Esophagus muscularis mucosa (tissue), 4 donors: ENCODE measurements around the gene CD2AP. TPM values are rescaled to one million over a fixed set of nuclear protein-coding genes. Genes with fewer than 3 reads are reported as not detected.

Experiments
- DNase-seq: peaks from one replicate; pipeline ENCODE4 v3.0.0-alpha.2; 2017; ENCODE audit errors: extremely low spot score
- H3K27ac ChIP-seq, 4 donors: fragments of 200-600 bp; sonication (generic); replicated peaks in 1 of 4; 1 replicate in 3 of 4; 2 replicates in 1 of 4; pipeline ENCODE4 v1.5.1; 2016 to 2019; ENCODE audit warnings: mild to moderate bottlenecking in 1 of 4
- H3K27me3 ChIP-seq, 4 donors: fragments of 200-600 bp; sonication (generic); one replicate each; pipeline versions ENCODE4 v1.5.1 to v1.6.0; 2016 to 2019
- H3K36me3 ChIP-seq, 4 donors: fragments of 200-600 bp; sonication (generic); one replicate each; pipeline ENCODE4 v1.5.1; 2016 to 2019
- H3K4me1 ChIP-seq, 4 donors: fragments of 200-600 bp; sonication (generic); one replicate each; pipeline ENCODE4 v1.5.1; 2016 to 2019
- H3K4me3 ChIP-seq, 4 donors: fragments of 200-600 bp; sonication (generic); 1 replicate in 2 of 4; 2 replicates in 2 of 4; pipeline ENCODE4 v1.5.1; 2016 to 2019; ENCODE audit warnings: mild to moderate bottlenecking in 4 of 4, moderate library complexity in 1 of 4
- H3K9me3 ChIP-seq, 4 donors: fragments of 200-600 bp; sonication (generic); 1 replicate in 3 of 4; 2 replicates in 1 of 4; pipeline ENCODE4 v1.5.1; 2016 to 2019
- EP300 ChIP-seq: sonication (generic); formaldehyde crosslinking; IDR thresholded peaks from one replicate; pipeline ENCODE4 v1.6.1; 2017; ENCODE audit warnings: antibody characterized with exemption
- POLR2A ChIP-seq: fragments of 450-650 bp; IDR thresholded peaks from one replicate; pipeline ENCODE4 v1.6.1; 2017; ENCODE audit warnings: antibody characterized with exemption, moderate library complexity, mild to moderate bottlenecking, low read depth
- POLR2AphosphoS5 ChIP-seq, 2 donors: sonication (generic); formaldehyde crosslinking; IDR thresholded peaks; one replicate each; pipeline ENCODE4 v1.6.1; 2017; ENCODE audit warnings: antibody characterized with exemption in 2 of 2
- WGBS: methylation state at CpG from one replicate; pipeline ENCODE4 v1.1.5; 2018; 5-methylcytosine and 5-hydroxymethylcytosine counted together
- intact Hi-C: fragments of 100-400 bp; cut with DNase I; formaldehyde crosslinking; loops from one replicate; pipeline ENCODE4 v1.15.1; 2023
- total RNA-seq, 4 donors: library from RNA; depleted of rRNA; stranded (reverse); fragments of >200 nt; gene quantifications; one replicate each; pipeline versions ENCODE4 v1.1.0 to v1.2.1, GENCODE V29; 2016
- TF ChIP-seq, protein P1 (sequence below), 3 experiments: fragments of 200-600 bp in 2 of 3; fragments of 450-650 bp in 1 of 3; sonication (generic) in 2 of 3; IDR thresholded peaks; one replicate each; pipeline ENCODE4 v1.5.1; 2017 to 2019; ENCODE audit warnings: antibody characterized with exemption in 3 of 3, mild to moderate bottlenecking in 2 of 3, moderate library complexity in 1 of 3

Gene CD2AP
- total RNA-seq, 4 donors from 2014 or later = 17.2 to 20.7 (median 20.0) TPM

DNA sequence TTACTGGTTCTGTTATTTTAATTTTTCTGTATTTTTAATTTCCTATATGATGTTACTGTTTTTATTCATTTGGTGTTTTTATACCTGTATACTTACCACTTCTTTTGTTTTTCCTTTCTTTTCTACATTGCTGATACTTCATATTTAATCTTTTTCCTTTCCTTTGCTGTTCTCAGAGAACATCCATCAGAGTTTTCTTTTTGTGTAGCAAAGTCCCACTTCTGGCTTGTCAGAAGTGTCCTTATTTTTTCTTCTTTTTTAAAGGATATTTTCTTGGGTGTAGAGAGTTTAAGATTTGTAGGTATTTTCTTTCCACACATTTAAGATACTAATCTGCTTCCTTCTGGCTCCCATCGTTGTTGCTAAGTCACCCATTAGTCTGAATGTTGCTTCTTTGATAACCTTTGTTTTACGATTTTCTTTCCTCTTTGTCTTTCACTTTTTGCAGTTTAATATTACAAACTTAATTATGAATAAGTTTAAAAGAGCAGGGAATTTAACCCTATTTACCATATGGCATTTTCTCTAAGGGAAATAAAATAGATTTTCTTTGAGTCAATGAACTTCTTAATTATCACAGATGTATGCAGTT is 18.5 kb downstream of the CD2AP start:
- Histone ChIP-seq H3K36me3 (no peaks in the 10 kb centered on the region), H3K4me3 (no peak overlapping the region), H3K9me3 (no peaks in the 10 kb centered on the region), H3K27me3 (no peaks in the 10 kb centered on the region), H3K4me1 (peaks cover 0 to 23% (median 11%) of the 10 kb centered on the region in 4 donors), H3K27ac (no peak overlapping the region)
- no peak for TF ChIP-seq EP300
- TF ChIP-seq POLR2AphosphoS5 (IDR thresholded peaks at IDR 0.05) = no peak
- TF ChIP-seq, protein P1, sequence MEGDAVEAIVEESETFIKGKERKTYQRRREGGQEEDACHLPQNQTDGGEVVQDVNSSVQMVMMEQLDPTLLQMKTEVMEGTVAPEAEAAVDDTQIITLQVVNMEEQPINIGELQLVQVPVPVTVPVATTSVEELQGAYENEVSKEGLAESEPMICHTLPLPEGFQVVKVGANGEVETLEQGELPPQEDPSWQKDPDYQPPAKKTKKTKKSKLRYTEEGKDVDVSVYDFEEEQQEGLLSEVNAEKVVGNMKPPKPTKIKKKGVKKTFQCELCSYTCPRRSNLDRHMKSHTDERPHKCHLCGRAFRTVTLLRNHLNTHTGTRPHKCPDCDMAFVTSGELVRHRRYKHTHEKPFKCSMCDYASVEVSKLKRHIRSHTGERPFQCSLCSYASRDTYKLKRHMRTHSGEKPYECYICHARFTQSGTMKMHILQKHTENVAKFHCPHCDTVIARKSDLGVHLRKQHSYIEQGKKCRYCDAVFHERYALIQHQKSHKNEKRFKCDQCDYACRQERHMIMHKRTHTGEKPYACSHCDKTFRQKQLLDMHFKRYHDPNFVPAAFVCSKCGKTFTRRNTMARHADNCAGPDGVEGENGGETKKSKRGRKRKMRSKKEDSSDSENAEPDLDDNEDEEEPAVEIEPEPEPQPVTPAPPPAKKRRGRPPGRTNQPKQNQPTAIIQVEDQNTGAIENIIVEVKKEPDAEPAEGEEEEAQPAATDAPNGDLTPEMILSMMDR (IDR thresholded peaks at IDR 0.05) = no peak
- no peak for TF ChIP-seq POLR2A
- intact Hi-C loops = no loop called here
- whole genome bisulfite sequencing = 48% methylated on average over 2 of the region's 2 CpGs
- DNase-seq = no peak

DNA sequence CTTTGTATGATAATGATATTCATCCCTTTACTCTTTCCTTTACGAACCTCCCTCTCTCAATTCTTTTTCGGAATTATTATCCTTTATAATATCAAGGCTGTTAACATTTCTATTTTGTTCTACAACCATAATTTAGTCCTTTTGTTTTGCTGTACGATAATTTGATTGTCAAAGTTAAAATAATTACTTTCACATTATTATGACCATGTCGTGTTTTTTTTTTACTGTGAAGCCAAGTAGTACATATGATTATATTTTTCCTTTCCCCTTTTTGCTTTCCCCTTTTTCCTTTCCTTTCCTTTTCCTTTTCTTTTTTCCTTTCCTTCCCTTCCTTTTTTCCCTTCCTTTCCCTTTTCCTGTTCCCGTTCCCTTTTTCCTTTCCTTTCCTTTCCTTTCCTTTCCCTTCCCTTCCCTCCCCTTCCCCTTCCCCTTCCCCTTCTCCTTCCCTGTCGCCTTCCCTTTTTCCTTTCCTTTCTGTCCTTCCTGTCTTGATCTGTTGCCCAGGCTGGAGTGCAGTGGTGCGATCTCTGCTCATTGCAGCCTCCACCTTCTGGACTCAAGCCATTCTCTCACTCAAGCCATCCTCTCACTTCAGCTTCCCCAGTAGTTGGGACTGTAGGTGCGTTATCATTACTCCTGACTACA is 19.5 kb downstream of the CD2AP start:
- 90% methylated on average over 8 of the region's 8 CpGs for WGBS
- no peaks in the 10 kb centered on the region for H3K36me3 ChIP-seq
- H3K9me3 ChIP-seq = no peaks in the 10 kb centered on the region
- DNase-seq = no peak
- TF ChIP-seq, protein P1 (IDR thresholded peaks at IDR 0.05) = no peak
- TF ChIP-seq EP300 = no peak
- TF ChIP-seq POLR2A = no peak
- no peak for TF ChIP-seq POLR2AphosphoS5 (IDR thresholded peaks at IDR 0.05)
- H3K27ac ChIP-seq = no peak overlapping the region
- intact Hi-C loops = no loop called here
- H3K4me1 ChIP-seq = peaks cover 6 to 33% (median 21%) of the 10 kb centered on the region in 4 donors
- H3K27me3 ChIP-seq = no peaks in the 10 kb centered on the region
- H3K4me3 ChIP-seq = no peak overlapping the region

DNA sequence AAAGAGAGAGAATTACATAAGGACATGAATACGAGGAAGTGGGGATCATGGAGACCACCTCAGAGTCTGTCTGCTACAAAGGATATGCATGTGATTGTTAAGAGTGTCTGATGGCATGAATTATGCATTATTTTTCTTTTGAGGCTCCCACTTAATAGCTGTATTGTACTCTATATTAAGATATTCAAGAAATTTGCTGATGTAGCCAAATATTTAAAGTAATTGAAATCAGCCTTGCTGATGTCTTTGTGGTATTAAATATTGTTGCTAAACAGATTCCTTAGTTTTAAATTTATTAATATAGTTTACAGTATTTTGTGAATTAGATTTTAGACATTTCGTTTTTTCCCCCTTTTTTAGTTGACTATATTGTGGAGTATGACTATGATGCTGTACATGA is 25.3 kb downstream of the CD2AP start:
- H3K27ac ChIP-seq = no peak overlapping the region
- no peaks in the 10 kb centered on the region for H3K27me3 ChIP-seq
- no peak for DNase-seq
- TF ChIP-seq EP300 (no peak), POLR2AphosphoS5 (IDR thresholded peaks at IDR 0.05) (no peak), POLR2A (no peak)
- TF ChIP-seq, protein P1 (IDR thresholded peaks at IDR 0.05) = no peak
- no peak overlapping the region for H3K4me3 ChIP-seq
- H3K4me1 ChIP-seq = peaks cover 6 to 30% (median 19%) of the 10 kb centered on the region in 4 donors
- no peaks in the 10 kb centered on the region for H3K9me3 ChIP-seq
- intact Hi-C loops = no loop called here
- WGBS = 73% methylated on average over 2 of the region's 2 CpGs
- H3K36me3 ChIP-seq = peaks cover 0 to 5% (median 0%) of the 10 kb centered on the region in 4 donors

DNA sequence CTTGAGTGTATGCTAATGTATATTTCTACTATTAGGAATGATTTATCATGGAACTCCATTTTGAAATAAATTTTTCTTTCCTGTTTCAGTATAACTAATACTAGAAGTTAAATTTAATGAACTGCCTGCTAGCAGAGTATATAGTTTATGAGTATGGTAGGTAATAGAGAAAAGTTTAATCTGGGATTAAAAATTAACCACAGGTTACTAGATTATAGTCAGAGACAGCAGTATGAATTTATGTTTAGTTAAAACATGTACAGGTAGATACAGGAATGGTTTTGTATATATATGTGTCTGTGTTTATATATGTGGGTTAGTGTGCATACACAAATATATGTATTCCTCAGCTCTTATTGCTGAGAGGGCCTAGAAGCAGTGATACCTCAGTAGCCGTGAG is 32.3 kb downstream of the CD2AP start:
- Histone ChIP-seq H3K27me3 (no peaks in the 10 kb centered on the region), H3K4me1 (no peaks in the 10 kb centered on the region), H3K9me3 (peaks cover 0 to 13% (median 11%) of the 10 kb centered on the region in 4 donors), H3K4me3 (no peak overlapping the region), H3K27ac (no peak overlapping the region), H3K36me3 (peaks cover 0 to 14% (median 3%) of the 10 kb centered on the region in 4 donors)
- WGBS = 92% methylated on average over 1 of the region's 1 CpG
- DNase-seq = no peak
- intact Hi-C loops = no loop called here
- TF ChIP-seq EP300 (no peak), POLR2A (no peak), POLR2AphosphoS5 (IDR thresholded peaks at IDR 0.05) (no peak)
- TF ChIP-seq, protein P1 (IDR thresholded peaks at IDR 0.05) = no peak
